Keratinocyte (primary cell): Measurements from ENCODE around the gene MAP2K5. TPM values are rescaled to one million over a fixed set of nuclear protein-coding genes. Genes with fewer than 3 reads are reported as not detected.

Experiments
- DNase-seq: peaks from one replicate; pipeline ENCODE4 v3.0.0-alpha.2; 2011; ENCODE audit warnings: low read depth, missing footprints, low spot score
- FAIRE-seq: peaks from 2 replicates; lab custom pipeline; 2011; peaks lifted over from hg19 to GRCh38; lab: Jason Lieb, UNC
- H2AFZ ChIP-seq: 2 replicates; pipeline ENCODE4 v1.6.0; 2012; ENCODE audit warnings: low read length, control low read depth, inconsistent platforms; ENCODE audit not compliant: control insufficient read depth
- H3K27ac ChIP-seq: 2 replicates; pipeline ENCODE4 v1.5.1; 2011; ENCODE audit warnings: low read length; ENCODE audit not compliant: control insufficient read depth, insufficient read depth
- H3K27me3 ChIP-seq: 3 replicates; pipeline ENCODE4 v1.6.0; 2011; ENCODE audit warnings: low read length; ENCODE audit not compliant: control insufficient read depth, insufficient read depth; ENCODE audit errors: extremely low read depth
- H3K36me3 ChIP-seq, 2 experiments: 2 replicates in 1 of 2; 3 replicates in 1 of 2; pipeline ENCODE4 v1.5.1; 2011; ENCODE audit warnings: low read length in 2 of 2, mild to moderate bottlenecking in 1 of 2; ENCODE audit not compliant: control insufficient read depth in 2 of 2, insufficient read depth in 2 of 2; ENCODE audit errors: extremely low read depth in 1 of 2
- H3K4me1 ChIP-seq: 3 replicates; pipeline ENCODE4 v1.5.1; 2011; ENCODE audit warnings: low read length; ENCODE audit not compliant: control insufficient read depth, insufficient read depth; ENCODE audit errors: extremely low read depth
- H3K4me2 ChIP-seq: 3 replicates; pipeline ENCODE4 v1.6.0; 2011; ENCODE audit warnings: low read depth, low read length; ENCODE audit not compliant: control insufficient read depth, insufficient read depth; ENCODE audit errors: extremely low read depth
- H3K4me3 ChIP-seq, 3 experiments: fragments of 200-600 bp in 1 of 3; sonication (generic) in 1 of 3; 2 replicates in 2 of 3; 3 replicates in 1 of 3; pipeline ENCODE4 v1.5.1; 2011 to 2016; ENCODE audit warnings: low read length in 3 of 3, mild to moderate bottlenecking in 3 of 3, control low read depth in 2 of 3, inconsistent platforms in 1 of 3, low read depth in 1 of 3, mixed read lengths in 1 of 3, mixed run types in 1 of 3, moderate library complexity in 1 of 3; ENCODE audit not compliant: control insufficient read depth in 2 of 3, insufficient read depth in 2 of 3; ENCODE audit errors: extremely low read depth in 1 of 3
- H3K79me2 ChIP-seq: 2 replicates; pipeline ENCODE4 v1.6.0; 2012; ENCODE audit warnings: low read length; ENCODE audit not compliant: control insufficient read depth, insufficient read depth
- H3K9ac ChIP-seq: 3 replicates; pipeline ENCODE4 v1.6.0; 2011; ENCODE audit warnings: low read length; ENCODE audit not compliant: control insufficient read depth, insufficient read depth; ENCODE audit errors: extremely low read depth
- H3K9me1 ChIP-seq: 3 replicates; pipeline ENCODE4 v1.6.0; 2011; ENCODE audit warnings: low read length; ENCODE audit not compliant: control insufficient read depth, insufficient read depth; ENCODE audit errors: extremely low read depth
- H3K9me3 ChIP-seq: 2 replicates; pipeline ENCODE4 v1.5.1; 2012; ENCODE audit warnings: low read depth, low read length; ENCODE audit not compliant: control insufficient read depth
- H4K20me1 ChIP-seq: 3 replicates; pipeline ENCODE4 v1.6.0; 2011; ENCODE audit warnings: low read length; ENCODE audit not compliant: control insufficient read depth, insufficient read depth; ENCODE audit errors: extremely low read depth
- CTCF ChIP-seq, 3 experiments: IDR thresholded peaks in 1 of 3; conservative IDR thresholded peaks in 1 of 3; optimal IDR thresholded peaks in 1 of 3; 2 replicates in 2 of 3; 3 replicates in 1 of 3; pipeline versions ENCODE3 to v1.5.1; 2011; ENCODE audit warnings: low read length in 3 of 3, mild to moderate bottlenecking in 3 of 3, moderate library complexity in 2 of 3, control low read depth in 1 of 3, inconsistent platforms in 1 of 3; ENCODE audit not compliant: insufficient read depth in 2 of 3; ENCODE audit errors: extremely low read depth in 1 of 3
- EZH2 ChIP-seq: IDR thresholded peaks from one replicate; pipeline ENCODE4 v1.6.1; 2012; ENCODE audit warnings: inconsistent platforms, mild to moderate bottlenecking, low read length, moderate library complexity
- dilution Hi-C: fragments of 300-500 bp; cut with MboI; formaldehyde crosslinking; loops from one replicate; pipeline ENCODE4 v1.7.0; 2020; ENCODE audit warnings: low sequenced_read_pairs; ENCODE audit not compliant: extremely low pct_ligation_motif_present
- polyA plus RNA-seq, 5 experiments: library from polyadenylated mRNA; depleted of rRNA in 3 of 5; stranded (reverse) in 3 of 5; stranded (forward) in 1 of 5; unstranded in 1 of 5; fragments of >200 nt; gene quantifications; 1 replicate in 1 of 5; 2 replicates in 3 of 5; 3 replicates in 1 of 5; pipeline versions ENCODE4 v1.2.1 to v1.2.3, GENCODE V29; 2011 to 2012; ENCODE audit warnings: missing spikeins in 2 of 5, low read depth in 1 of 5, low replicate concordance in 1 of 5

Gene MAP2K5
- polyA plus RNA-seq, 1 donor (not counting 4 experiments of a cell fraction or from before 2014, with no cell fraction given): 3.6 TPM

- peaks cover 2% of the 10 kb centered on the region for H3K9me1 ChIP-seq
- peaks cover 5% of the 10 kb centered on the region for H3K79me2 ChIP-seq
- FAIRE-seq: no peak
- H3K36me3 ChIP-seq: peaks cover 0 to 2% of the 10 kb centered on the region in 2 experiments
- H3K4me2 ChIP-seq: no peak overlapping the region
- H2AFZ ChIP-seq: no peak overlapping the region
- H3K4me1 ChIP-seq: peaks cover 14% of the 10 kb centered on the region
- DNase-seq: no peak
- H3K9ac ChIP-seq: no peak overlapping the region
- TF ChIP-seq CTCF (optimal IDR thresholded peaks at IDR 0.05 in 1 of 3, IDR thresholded peaks at IDR 0.05 in 1 of 3, conservative IDR thresholded peaks at IDR 0.05 in 1 of 3; ENCODE audit: extremely low read depth in 1 of 3, insufficient read depth in 2 of 3, low read length in 3 of 3) (no peak), EZH2 (no peak)
- no peaks in the 10 kb centered on the region for H3K27me3 ChIP-seq
- H3K4me3 ChIP-seq: no peak overlapping the region
- H3K9me3 ChIP-seq: no peaks in the 10 kb centered on the region
- dilution Hi-C loops: no loop called here
- no peak overlapping the region for H3K27ac ChIP-seq
- H4K20me1 ChIP-seq: no peaks in the 10 kb centered on the region
Measured at GRCh38 chr15:67545864-67546263, 3.4 kb downstream of the MAP2K5 start.

- peaks cover 2 to 7% of the 10 kb centered on the region in 2 experiments for H3K36me3 ChIP-seq
- DNase-seq (no peak), FAIRE-seq (no peak)
- H3K4me1 ChIP-seq: peaks cover 8% of the 10 kb centered on the region
- H4K20me1 ChIP-seq: no peaks in the 10 kb centered on the region
- H3K9ac ChIP-seq: no peak overlapping the region
- H3K27me3 ChIP-seq: no peaks in the 10 kb centered on the region
- no peak overlapping the region for H3K27ac ChIP-seq
- dilution Hi-C loops: no loop called here
- peaks cover 2% of the 10 kb centered on the region for H3K9me1 ChIP-seq
- H3K4me2 ChIP-seq: no peak overlapping the region
- TF ChIP-seq EZH2 (no peak), CTCF (optimal IDR thresholded peaks at IDR 0.05 in 1 of 3, IDR thresholded peaks at IDR 0.05 in 1 of 3, conservative IDR thresholded peaks at IDR 0.05 in 1 of 3; ENCODE audit: extremely low read depth in 1 of 3, insufficient read depth in 2 of 3, low read length in 3 of 3) (no peak)
- H3K4me3 ChIP-seq: no peak overlapping the region
- H3K79me2 ChIP-seq: peaks cover 5% of the 10 kb centered on the region
- no peaks in the 10 kb centered on the region for H3K9me3 ChIP-seq
- H2AFZ ChIP-seq: no peak overlapping the region
Measured at GRCh38 chr15:67547064-67547463, 4.6 kb downstream of the MAP2K5 start.
